Measurements from ENCODE around the gene DNAJC17. TPM values are rescaled to one million over a fixed set of nuclear protein-coding genes. Genes with fewer than 3 reads are reported as not detected.

Gene DNAJC17
- total RNA-seq, 6 experiments from 2014 or later = 7.8 to 23.7 (median 17.7) TPM

DNA sequence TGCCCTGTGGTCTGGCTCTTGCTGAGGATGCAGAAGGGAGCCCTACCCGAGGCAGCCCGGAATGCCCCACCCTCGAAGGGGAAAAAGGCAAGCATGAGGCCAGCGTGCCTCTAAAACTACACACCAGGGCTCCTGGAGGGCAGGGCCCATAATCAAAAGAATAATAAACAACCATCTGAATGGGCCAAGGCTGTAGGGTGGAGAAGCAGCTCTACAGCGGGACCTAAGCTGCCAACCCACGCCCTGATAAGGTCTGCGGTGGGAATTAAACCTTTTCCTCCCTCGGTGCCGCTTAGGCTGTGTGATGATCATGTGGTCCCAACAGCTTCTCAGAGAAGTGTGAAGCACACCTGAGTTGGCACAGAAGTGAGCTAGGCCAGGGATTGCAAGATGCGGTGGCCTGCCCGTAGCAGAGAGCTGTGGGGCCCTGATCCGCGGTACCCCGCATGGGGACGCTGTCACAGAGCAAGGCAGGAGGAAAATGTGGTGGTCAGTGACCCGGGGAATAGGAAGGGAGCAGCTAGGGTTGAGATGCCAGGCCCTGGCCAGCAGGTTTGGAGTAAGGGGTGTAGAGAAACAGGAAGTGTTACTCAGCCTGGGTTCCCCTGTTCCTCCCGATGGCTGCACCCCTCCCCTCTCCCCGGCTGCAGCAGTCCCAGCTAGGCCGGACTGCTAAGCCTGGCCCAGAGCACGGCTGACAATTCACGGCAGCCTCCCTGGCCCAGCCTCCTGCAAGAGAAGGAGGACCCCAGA lies 38.6 kb downstream of the DNAJC17 start:
- no peak for DNase-seq
- intact Hi-C loops (cut with DNase I) = no loop called here

GRCh38 chr15:40767838-40768500 lies 39.3 kb downstream of the DNAJC17 start:
- no peaks in the 10 kb centered on the region for H3K27me3 ChIP-seq
- no peak for ATAC-seq
- no peak for DNase-seq
- 78% methylated on average over 5 of the region's 29 CpGs for WGBS (ENCODE audit: insufficient coverage, low coverage, low lambda C conversion rate, missing lambda C conversion rate)
- TF ChIP-seq POLR2A (IDR thresholded peaks at IDR 0.05) (no peak), CTCF (IDR thresholded peaks at IDR 0.05) (no peak)
- peaks cover 0 to 19% (median 9%) of the 10 kb centered on the region in 4 donors for H3K36me3 ChIP-seq
- peaks cover 0 to 50% (median 17%) of the 10 kb centered on the region in 4 donors for H3K4me1 ChIP-seq
- intact Hi-C loops (cut with DNase I) = no loop called here
- H3K9me3 ChIP-seq = no peaks in the 10 kb centered on the region
- no peak overlapping the region for H3K4me3 ChIP-seq
- peak overlapping the region in 1 of 3 donors; percentile 18 for H3K27ac ChIP-seq

More for the DNA sequence above, 38.6 kb downstream of the DNAJC17 start:
- Histone ChIP-seq H3K4me1 (peaks cover 0 to 50% (median 14%) of the 10 kb centered on the region in 4 donors), H3K9me3 (no peaks in the 10 kb centered on the region), H3K4me3 (no peak overlapping the region), H3K27me3 (no peaks in the 10 kb centered on the region), H3K27ac (peak overlapping the region in 1 of 3 donors; percentile 18), H3K36me3 (peaks cover 0 to 26% (median 10%) of the 10 kb centered on the region in 4 donors)
- TF ChIP-seq POLR2A (IDR thresholded peaks at IDR 0.05) = no peak
- no peak for TF ChIP-seq CTCF (IDR thresholded peaks at IDR 0.05)
- WGBS (ENCODE audit: insufficient coverage, low coverage, low lambda C conversion rate, missing lambda C conversion rate) = 81% methylated on average over 11 of the region's 21 CpGs
- ATAC-seq = no peak

DNA sequence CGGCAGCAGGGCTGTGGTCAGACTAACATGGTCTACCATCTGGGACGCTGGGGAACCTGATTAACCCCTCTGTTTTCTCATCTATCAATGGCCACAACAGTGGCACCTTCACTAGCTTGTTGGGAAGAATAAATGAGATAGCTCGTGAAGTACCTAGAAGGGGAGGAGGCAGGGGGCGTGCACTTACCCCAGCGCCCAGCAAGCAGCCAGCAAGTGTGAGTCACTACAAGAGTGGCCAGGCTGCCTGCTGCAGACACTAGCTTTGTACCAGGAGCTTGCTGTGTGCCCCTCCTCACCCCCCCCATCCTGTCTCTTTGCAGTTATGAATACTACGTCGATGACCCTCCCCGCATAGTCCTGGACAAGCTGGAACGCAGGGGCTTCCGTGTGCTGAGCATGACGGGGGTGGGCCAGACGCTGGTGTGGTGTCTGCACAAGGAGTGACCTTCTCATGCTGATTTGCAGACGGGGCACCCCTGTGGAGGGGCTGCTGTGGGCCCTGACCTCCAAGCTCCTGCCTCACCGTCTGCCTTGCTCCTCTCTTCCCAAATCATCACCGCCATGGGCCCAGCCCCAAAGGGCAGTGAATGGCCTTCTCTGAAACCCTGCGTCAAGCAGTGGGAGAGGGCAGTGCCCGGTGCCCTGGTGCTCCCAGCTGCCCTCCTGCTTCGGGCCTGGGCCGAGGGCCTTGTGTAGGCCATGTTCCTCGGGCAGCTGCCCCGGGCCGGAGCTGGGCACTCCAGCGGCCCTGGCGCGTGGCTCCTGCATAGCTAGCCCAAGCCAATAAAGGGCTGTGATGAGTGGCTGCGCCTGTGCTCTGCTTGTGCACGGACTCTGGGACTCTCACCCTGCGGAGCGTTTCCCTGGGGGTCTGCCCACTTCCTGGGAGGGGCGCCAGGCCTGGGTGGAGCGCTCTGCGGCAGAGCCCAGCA lies 40.1 kb downstream of the DNAJC17 start:
- 90% methylated on average over 9 of the region's 32 CpGs for WGBS (ENCODE audit: insufficient coverage, low coverage, low lambda C conversion rate, missing lambda C conversion rate)
- DNase-seq = peak in 1 of 3 donors; percentile 57
- intact Hi-C loops (cut with DNase I) = no loop called here

More for the DNA sequence above, 40.1 kb downstream of the DNAJC17 start:
- Histone ChIP-seq H3K4me1 (peaks cover 0 to 49% (median 14%) of the 10 kb centered on the region in 4 donors), H3K9me3 (no peaks in the 10 kb centered on the region), H3K4me3 (no peak overlapping the region), H3K36me3 (peaks cover 0 to 15% (median 9%) of the 10 kb centered on the region in 4 donors), H3K27ac (no peak overlapping the region), H3K27me3 (no peaks in the 10 kb centered on the region)
- no peak for ATAC-seq
- no peak for TF ChIP-seq CTCF (IDR thresholded peaks at IDR 0.05)
- no peak for TF ChIP-seq POLR2A (IDR thresholded peaks at IDR 0.05)
